AG10803 (cell line): Measurements from ENCODE around the gene ARL4D.
"Not testable (repeated sequence)": the region's sequence is repeated elsewhere in the genome, so short reads cannot be mapped to it uniquely, and the experiment has no call there.

Experiments used
- DNase-seq: peaks from one replicate; pipeline ENCODE4 v3.0.0; 2010; ENCODE audit warnings: low read depth
- H3K4me3 ChIP-seq: 2 replicates; pipeline ENCODE4 v1.5.1; 2011; ENCODE audit warnings: mild to moderate bottlenecking, low read length, control low read depth
- CTCF ChIP-seq: conservative IDR thresholded peaks from 2 replicates; pipeline ENCODE4 v1.5.1; 2011; ENCODE audit warnings: mild to moderate bottlenecking, low read length, control low read depth, inconsistent platforms

The ARL4D gene

GRCh38 chr17:43369986-43370385, 28.8 kb upstream of the ARL4D start:
- no peak for DNase-seq
- no peak for TF ChIP-seq CTCF
- no peak overlapping the region for H3K4me3 ChIP-seq

GRCh38 chr17:43371227-43371821, 27.5 kb upstream of the ARL4D start:
- no peak for TF ChIP-seq CTCF
- no peak overlapping the region for H3K4me3 ChIP-seq
- no peak for DNase-seq

GRCh38 chr17:43372273-43372911, 26.4 kb upstream of the ARL4D start:
- no peak for TF ChIP-seq CTCF
- DNase-seq = no peak
- H3K4me3 ChIP-seq = no peak overlapping the region

GRCh38 chr17:43373356-43373755, 25.4 kb upstream of the ARL4D start:
- no peak overlapping the region for H3K4me3 ChIP-seq
- no peak for TF ChIP-seq CTCF
- DNase-seq = no peak

- not testable (repeated sequence) for DNase-seq, H3K4me3 ChIP-seq
Measured at GRCh38 chr17:43375915-43376314, 22.9 kb upstream of the ARL4D start.

- DNase-seq = no peak
- H3K4me3 ChIP-seq = no peak overlapping the region
- TF ChIP-seq CTCF = no peak
Measured at GRCh38 chr17:43377056-43377810, 21.6 kb upstream of the ARL4D start.

GRCh38 chr17:43378766-43379165, 20.0 kb upstream of the ARL4D start:
- no peak overlapping the region for H3K4me3 ChIP-seq
- TF ChIP-seq CTCF = no peak
- no peak for DNase-seq
